H9 (cell line): Measurements from ENCODE around the gene ZNF567. TPM values are rescaled to one million over a fixed set of nuclear protein-coding genes. Genes with fewer than 3 reads are reported as not detected.

Experiments
- DNase-seq: peaks from one replicate; pipeline ENCODE4 v3.0.0-alpha.2; 2017
- H2AFZ ChIP-seq: one replicate; pipeline ENCODE4 v1.6.1; 2013; ENCODE audit warnings: mild to moderate bottlenecking, low read length, control low read depth, moderate library complexity
- H2AK5ac ChIP-seq: 2 replicates; pipeline ENCODE4 v1.6.1; 2013; ENCODE audit warnings: low read length, control low read depth, mixed read lengths; ENCODE audit not compliant: insufficient read length
- H2BK120ac ChIP-seq: one replicate; pipeline ENCODE4 v1.6.1; 2013; ENCODE audit warnings: low read depth, mild to moderate bottlenecking, low read length, control low read depth, inconsistent platforms; ENCODE audit not compliant: poor library complexity, severe bottlenecking
- H2BK12ac ChIP-seq: 2 replicates; pipeline ENCODE4 v1.6.1; 2013; ENCODE audit warnings: low read length, control low read depth, mixed read lengths, low read depth; ENCODE audit not compliant: insufficient read length
- H2BK15ac ChIP-seq: 2 replicates; pipeline ENCODE4 v1.6.1; 2013; ENCODE audit warnings: low read depth, low read length, control low read depth
- H2BK20ac ChIP-seq: one replicate; pipeline ENCODE4 v1.6.1; 2013; ENCODE audit warnings: low read depth, mild to moderate bottlenecking, low read length, control low read depth, inconsistent platforms; ENCODE audit not compliant: poor library complexity, severe bottlenecking
- H2BK5ac ChIP-seq: 2 replicates; pipeline ENCODE4 v1.6.1; 2013; ENCODE audit warnings: low read length, control low read depth, mixed read lengths; ENCODE audit not compliant: insufficient read length
- H3K14ac ChIP-seq: 2 replicates; pipeline ENCODE4 v1.6.1; 2013; ENCODE audit warnings: low read length, control low read depth; ENCODE audit not compliant: insufficient read depth
- H3K18ac ChIP-seq: 2 replicates; pipeline ENCODE4 v1.6.1; 2013; ENCODE audit warnings: low read depth, mild to moderate bottlenecking, mixed read lengths, low read length, control low read depth; ENCODE audit not compliant: insufficient read length
- H3K23ac ChIP-seq: 2 replicates; pipeline ENCODE4 v1.6.1; 2013; ENCODE audit warnings: low read length, control low read depth, mixed read lengths, low read depth; ENCODE audit not compliant: insufficient read length
- H3K23me2 ChIP-seq: 2 replicates; pipeline ENCODE4 v1.6.1; 2013; ENCODE audit warnings: low read depth, mild to moderate bottlenecking, mixed read lengths, low read length, control low read depth; ENCODE audit not compliant: insufficient read length, poor library complexity, severe bottlenecking
- H3K27ac ChIP-seq: 2 replicates; pipeline ENCODE4 v1.5.1; 2013; ENCODE audit warnings: low read length, control low read depth, mixed read lengths, low read depth; ENCODE audit not compliant: insufficient read length
- H3K27me3 ChIP-seq: 2 replicates; pipeline ENCODE4 v1.6.1; 2013; ENCODE audit warnings: low read length, control low read depth, inconsistent platforms; ENCODE audit not compliant: insufficient read depth
- H3K4ac ChIP-seq: 2 replicates; pipeline ENCODE4 v1.6.1; 2013; ENCODE audit warnings: low read depth, mild to moderate bottlenecking, control low read depth, inconsistent platforms, low read length, moderate library complexity
- H3K4me1 ChIP-seq: 2 replicates; pipeline ENCODE4 v1.6.1; 2013; ENCODE audit warnings: low read length, control low read depth, inconsistent platforms; ENCODE audit not compliant: insufficient read depth
- H3K4me2 ChIP-seq: 2 replicates; pipeline ENCODE4 v1.6.1; 2013; ENCODE audit warnings: low read length, control low read depth, mixed read lengths; ENCODE audit not compliant: insufficient read length, insufficient read depth
- H3K56ac ChIP-seq: 2 replicates; pipeline ENCODE4 v1.6.1; 2013; ENCODE audit warnings: low read depth, mild to moderate bottlenecking, mixed read lengths, low read length, control low read depth; ENCODE audit not compliant: insufficient read length
- H3K79me1 ChIP-seq: 2 replicates; pipeline ENCODE4 v1.6.1; 2013; ENCODE audit warnings: low read depth, mild to moderate bottlenecking, moderate library complexity, low read length, control low read depth, inconsistent platforms; ENCODE audit not compliant: insufficient read depth, poor library complexity, severe bottlenecking
- H3K79me2 ChIP-seq: 2 replicates; pipeline ENCODE4 v1.6.1; 2013; ENCODE audit warnings: low read length, control low read depth, inconsistent platforms; ENCODE audit not compliant: insufficient read depth
- H3K9ac ChIP-seq: 2 replicates; pipeline ENCODE4 v1.6.1; 2013; ENCODE audit warnings: low read length, control low read depth, mixed read lengths; ENCODE audit not compliant: insufficient read length; ENCODE audit errors: extremely low read depth
- H3K9me3 ChIP-seq: one replicate; pipeline ENCODE4 v1.6.1; 2013; ENCODE audit warnings: low read depth, low read length, inconsistent platforms; ENCODE audit not compliant: control insufficient read depth
- H3T11ph ChIP-seq: one replicate; pipeline ENCODE4 v1.6.1; 2013; ENCODE audit warnings: mild to moderate bottlenecking, low read length, control low read depth, inconsistent platforms
- H4K20me1 ChIP-seq: one replicate; pipeline ENCODE4 v1.6.1; 2013; ENCODE audit not compliant: control insufficient read depth, insufficient read length, insufficient read depth
- H4K5ac ChIP-seq: 2 replicates; pipeline ENCODE4 v1.6.1; 2013; ENCODE audit warnings: low read depth, mild to moderate bottlenecking, mixed read lengths, low read length, control low read depth; ENCODE audit not compliant: insufficient read length
- H4K8ac ChIP-seq: replicated peaks from 2 replicates; pipeline ENCODE4 v1.6.1; 2013; ENCODE audit warnings: low read length, control low read depth, mixed read lengths, low read depth; ENCODE audit not compliant: insufficient read length
- H4K91ac ChIP-seq: 2 replicates; pipeline ENCODE4 v1.6.1; 2013; ENCODE audit warnings: low read depth, mild to moderate bottlenecking, moderate library complexity, mixed read lengths, low read length, control low read depth; ENCODE audit not compliant: insufficient read length
- H3K27ac Mint-ChIP-seq, 3 experiments: 2 replicates in 2 of 3; 3 replicates in 1 of 3; pipeline ENCODE4 v1.8.0; 2020 to 2021; ENCODE audit warnings: mixed read lengths in 3 of 3, mild to moderate bottlenecking in 1 of 3, moderate library complexity in 1 of 3
- H3K27me3 Mint-ChIP-seq: 2 replicates; pipeline ENCODE4 v1.8.0; 2021; ENCODE audit warnings: low read depth, mild to moderate bottlenecking, moderate library complexity, mixed read lengths
- H3K36me3 Mint-ChIP-seq, 3 experiments: 2 replicates in 2 of 3; 3 replicates in 1 of 3; pipeline ENCODE4 v1.8.0; 2020 to 2021; ENCODE audit warnings: low read depth in 3 of 3, mixed read lengths in 3 of 3; ENCODE audit not compliant: insufficient read depth in 1 of 3
- H3K4me1 Mint-ChIP-seq, 2 experiments: 2 replicates each; pipeline ENCODE4 v1.8.0; 2020; ENCODE audit warnings: mixed read lengths in 2 of 2
- H3K4me3 Mint-ChIP-seq, 2 experiments: 2 replicates in 1 of 2; 3 replicates in 1 of 2; pipeline ENCODE4 v1.8.0; 2020 to 2021; ENCODE audit warnings: mild to moderate bottlenecking in 2 of 2, mixed read lengths in 2 of 2, moderate library complexity in 1 of 2
- H3K9me3 Mint-ChIP-seq, 2 experiments: 2 replicates in 1 of 2; 3 replicates in 1 of 2; pipeline ENCODE4 v1.8.0; 2020; ENCODE audit warnings: mild to moderate bottlenecking in 2 of 2, mixed read lengths in 2 of 2, moderate library complexity in 1 of 2
- CTCF ChIP-seq: fragments of 200-600 bp; sonication (generic); conservative IDR thresholded peaks from 3 replicates; pipeline ENCODE4 v1.8.0; 2021; ENCODE audit warnings: antibody characterized with exemption, mild to moderate bottlenecking
- total RNA-seq: library from RNA; stranded (reverse); gene quantifications from 2 replicates; pipeline ENCODE4 v1.2.1, GENCODE V29; 2021

Gene ZNF567
- total RNA-seq, 1 experiment from 2014 or later: 16.1 TPM

GRCh38 chr19:36679455-36679854 lies 8.0 kb upstream of the ZNF567 start:
- no peak overlapping the region for H2AFZ ChIP-seq
- no peak overlapping the region for H3K4me2 ChIP-seq
- H2BK20ac ChIP-seq: no peak overlapping the region
- Mint-ChIP-seq H3K27me3 (no peaks in the 10 kb centered on the region), H3K27ac (no peak overlapping the region), H3K4me1 (no peaks in the 10 kb centered on the region), H3K36me3 (peaks cover 41 to 51% (median 51%) of the 10 kb centered on the region in 3 experiments), H3K9me3 (peaks cover 4 to 34% of the 10 kb centered on the region in 2 experiments; a peak in 4 of 5 replicates), H3K4me3 (no peak overlapping the region)
- H3K18ac ChIP-seq: no peak overlapping the region
- H2BK15ac ChIP-seq: no peak overlapping the region
- no peak overlapping the region for H2BK120ac ChIP-seq
- H2AK5ac ChIP-seq: no peak overlapping the region
- no peaks in the 10 kb centered on the region for H3K79me2 ChIP-seq
- H3K27ac ChIP-seq: no peak overlapping the region
- H3K4ac ChIP-seq: no peak overlapping the region
- no peaks in the 10 kb centered on the region for H3K27me3 ChIP-seq
- H3K9me3 ChIP-seq: no peaks in the 10 kb centered on the region
- no peaks in the 10 kb centered on the region for H4K20me1 ChIP-seq
- no peaks in the 10 kb centered on the region for H3K4me1 ChIP-seq
- H4K5ac ChIP-seq: no peak overlapping the region
- H3K23ac ChIP-seq: no peak overlapping the region
- H4K91ac ChIP-seq: no peak overlapping the region
- H2BK12ac ChIP-seq: no peak overlapping the region
- no peak for DNase-seq
- no peak overlapping the region for H3K9ac ChIP-seq
- H4K8ac ChIP-seq: no peak overlapping the region
- no peak overlapping the region for H2BK5ac ChIP-seq
- H3K14ac ChIP-seq: no peak overlapping the region
- no peak overlapping the region for H3T11ph ChIP-seq
- TF ChIP-seq CTCF: no peak
- no peaks in the 10 kb centered on the region for H3K23me2 ChIP-seq
- H3K56ac ChIP-seq: no peak overlapping the region
- no peaks in the 10 kb centered on the region for H3K79me1 ChIP-seq
